D721Med (cell line): ENCODE results near the gene SP110.
"Not testable (repeated sequence)": the region's sequence is repeated elsewhere in the genome, so short reads cannot be mapped to it uniquely, and the experiment has no call there.

Source experiments
- DNase-seq: peaks from one replicate; pipeline ENCODE4 v3.0.0; 2011; ENCODE audit warnings: low spot score; ENCODE audit not compliant: insufficient read length
- FAIRE-seq: peaks from 2 replicates; lab custom pipeline; 2011; peaks lifted over from hg19 to GRCh38; lab: Jason Lieb, UNC
- CTCF ChIP-seq: IDR thresholded peaks from 2 replicates; pipeline ENCODE4 v1.5.1; 2012; ENCODE audit warnings: mild to moderate bottlenecking, control low read depth; ENCODE audit not compliant: insufficient read depth; ENCODE audit errors: missing control alignments

SP110 gene

GRCh38 chr2:230130668-230131364 is 89.0 kb downstream of the SP110 start:
- no peak for TF ChIP-seq CTCF
- DNase-seq (no peak), FAIRE-seq (no peak)

- TF ChIP-seq CTCF = no peak
- FAIRE-seq (no peak), DNase-seq (no peak)
Measured at GRCh38 chr2:230129343-230129742, 90.4 kb downstream of the SP110 start.

GRCh38 chr2:230128623-230129342 is 91.0 kb downstream of the SP110 start:
- FAIRE-seq (no peak), DNase-seq (no peak)
- no peak for TF ChIP-seq CTCF

GRCh38 chr2:230127195-230127594 is 92.6 kb downstream of the SP110 start:
- FAIRE-seq = no peak
- no peak for TF ChIP-seq CTCF
- DNase-seq = no peak

GRCh38 chr2:230124757-230125431 is 94.9 kb downstream of the SP110 start:
- FAIRE-seq (no peak), DNase-seq (no peak)
- no peak for TF ChIP-seq CTCF

- TF ChIP-seq CTCF = no peak
- FAIRE-seq (no peak), DNase-seq (no peak)
Measured at GRCh38 chr2:230124235-230124634, 95.5 kb downstream of the SP110 start.

- FAIRE-seq = not testable (repeated sequence)
Measured at GRCh38 chr2:230120376-230120775, 99.4 kb downstream of the SP110 start.

GRCh38 chr2:230119827-230120226 is 100.0 kb downstream of the SP110 start:
- DNase-seq, FAIRE-seq: not testable (repeated sequence)

More at GRCh38 chr2:230120376-230120775, 99.4 kb downstream of the SP110 start:
- not testable (repeated sequence) for DNase-seq
